GM04503 (cell line): ENCODE data around the gene PREX1.

Experiments used
- DNase-seq: peaks from one replicate; pipeline ENCODE4 v3.0.0-alpha.2; 2012; ENCODE audit warnings: low read depth

The PREX1 gene

GRCh38 chr20:48717095-48717672 lies 110.6 kb downstream of the PREX1 start:
- DNase-seq = no peak

GRCh38 chr20:48716541-48716940 lies 111.3 kb downstream of the PREX1 start:
- DNase-seq = no peak

DNA sequence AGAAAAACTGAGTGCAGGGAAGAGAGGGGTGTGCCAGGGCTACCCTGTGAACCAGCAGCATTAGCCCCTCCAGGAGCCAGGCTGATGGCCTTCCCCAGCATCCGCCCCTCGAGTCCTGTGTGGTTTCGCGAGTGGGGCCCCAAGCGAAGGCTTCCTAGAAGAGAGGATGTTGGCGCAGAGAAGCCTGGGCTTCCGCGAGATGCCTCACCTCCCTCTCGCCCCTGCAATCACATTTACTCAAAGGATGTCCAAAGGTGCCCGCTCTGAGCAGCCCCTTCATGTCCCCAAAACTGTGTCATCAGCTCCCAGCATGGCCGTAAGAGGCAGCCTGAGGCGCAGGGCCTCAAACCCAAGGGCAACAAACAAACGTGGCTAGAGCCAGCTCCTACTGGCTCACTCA lies 111.7 kb downstream of the PREX1 start:
- DNase-seq = no peak

DNA sequence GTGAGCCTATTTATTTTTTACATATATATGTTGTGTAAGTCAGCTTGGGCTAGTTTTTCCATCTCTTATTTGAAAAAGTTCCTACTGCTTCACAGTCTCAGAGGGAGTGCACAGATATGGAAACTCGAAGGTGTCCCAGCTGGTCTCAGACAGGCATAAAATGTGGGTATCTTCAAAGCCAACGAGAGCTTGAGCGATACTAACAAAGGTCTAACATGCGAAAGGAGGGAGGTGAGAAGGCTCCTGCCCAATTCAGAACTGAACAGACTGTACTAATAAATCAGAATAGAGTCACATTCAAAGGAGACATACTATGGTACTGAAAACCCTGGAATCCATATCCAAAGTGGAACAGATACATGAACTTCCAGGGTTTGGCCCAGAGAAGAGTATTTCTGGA lies 113.0 kb downstream of the PREX1 start:
- DNase-seq = no peak

DNA sequence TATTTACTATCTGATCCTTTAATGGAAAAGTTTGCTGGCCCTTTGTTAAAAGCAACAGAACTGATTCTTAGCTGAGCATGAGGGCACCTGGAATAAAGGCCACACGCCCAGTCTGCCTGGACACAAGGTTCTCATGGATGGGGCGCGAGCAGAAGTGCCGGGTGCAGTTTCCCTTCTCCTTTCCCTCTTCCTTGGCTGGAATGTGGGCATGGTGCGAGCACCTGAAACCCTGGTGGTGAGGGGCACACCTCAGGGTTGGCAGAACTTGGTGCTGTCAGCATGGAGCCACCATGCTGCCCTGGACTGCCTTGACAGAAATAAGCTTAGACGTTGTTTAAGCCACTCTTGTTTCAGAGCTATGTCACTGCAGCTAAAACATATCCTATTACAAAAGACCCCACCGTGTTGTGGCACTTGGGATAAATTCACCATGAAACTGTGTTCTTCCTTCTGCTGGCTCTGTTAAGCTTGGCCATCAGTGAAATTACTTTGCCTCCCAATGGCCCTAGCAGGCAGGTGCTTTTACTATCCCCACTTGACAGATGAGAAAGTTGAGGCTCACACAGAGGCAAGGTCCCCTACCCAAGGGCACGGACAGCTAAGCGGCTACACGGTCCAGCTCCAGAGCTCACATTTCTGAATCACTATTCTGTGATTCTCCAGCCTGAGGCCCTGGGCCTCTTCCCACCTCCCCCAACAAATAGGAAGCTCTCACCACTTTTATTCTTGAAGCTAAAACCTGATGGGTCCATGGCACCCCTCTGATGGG lies 115.9 kb downstream of the PREX1 start:
- no peak for DNase-seq

- no peak for DNase-seq
Observed at GRCh38 chr20:48711044-48711428, 116.8 kb downstream of the PREX1 start.

GRCh38 chr20:48710341-48711043 lies 117.3 kb downstream of the PREX1 start:
- no peak for DNase-seq

- no peak for DNase-seq
Observed at GRCh38 chr20:48709744-48710143, 118.1 kb downstream of the PREX1 start.

GRCh38 chr20:48709058-48709691 lies 118.6 kb downstream of the PREX1 start:
- DNase-seq = no peak

DNA sequence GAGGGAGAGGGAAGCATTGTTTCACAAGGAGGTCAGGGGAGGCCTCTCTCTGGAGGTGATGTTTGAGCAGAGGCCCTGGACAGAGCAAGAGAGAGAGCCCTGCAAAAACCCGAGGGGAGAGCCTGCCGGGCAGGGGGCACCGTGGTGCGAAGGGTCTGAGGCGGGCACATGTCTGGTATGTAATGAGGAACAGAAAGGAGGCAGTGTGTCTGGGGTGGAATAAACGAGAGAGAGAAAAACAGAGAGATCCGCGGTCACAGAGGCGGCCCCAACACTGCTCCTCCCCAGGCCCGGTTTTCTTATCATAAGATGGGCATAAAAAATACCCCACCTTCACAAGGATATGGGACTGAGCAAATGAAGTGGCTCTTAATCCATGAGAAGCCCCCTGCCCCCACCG lies 119.2 kb downstream of the PREX1 start:
- no peak for DNase-seq

DNA sequence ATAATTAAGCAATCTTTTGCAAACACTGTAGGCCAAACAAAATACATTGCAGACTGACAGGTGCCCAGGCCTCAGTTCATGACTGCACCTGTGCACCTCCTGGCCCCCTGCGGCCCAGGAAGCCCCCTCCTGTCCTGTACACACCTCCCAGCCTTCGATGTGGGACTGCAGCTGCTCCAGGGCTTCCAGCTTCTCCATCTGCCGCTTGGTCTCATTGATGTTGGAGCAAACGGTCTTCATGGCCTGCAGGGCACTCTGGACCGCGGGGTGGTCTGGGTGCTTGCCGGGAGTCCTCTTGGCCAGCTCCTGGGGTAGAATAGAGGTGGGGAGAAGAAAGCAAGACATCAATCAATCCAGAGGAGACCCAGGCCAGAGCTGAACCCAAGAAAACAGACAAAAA lies 119.7 kb downstream of the PREX1 start:
- DNase-seq = no peak

DNA sequence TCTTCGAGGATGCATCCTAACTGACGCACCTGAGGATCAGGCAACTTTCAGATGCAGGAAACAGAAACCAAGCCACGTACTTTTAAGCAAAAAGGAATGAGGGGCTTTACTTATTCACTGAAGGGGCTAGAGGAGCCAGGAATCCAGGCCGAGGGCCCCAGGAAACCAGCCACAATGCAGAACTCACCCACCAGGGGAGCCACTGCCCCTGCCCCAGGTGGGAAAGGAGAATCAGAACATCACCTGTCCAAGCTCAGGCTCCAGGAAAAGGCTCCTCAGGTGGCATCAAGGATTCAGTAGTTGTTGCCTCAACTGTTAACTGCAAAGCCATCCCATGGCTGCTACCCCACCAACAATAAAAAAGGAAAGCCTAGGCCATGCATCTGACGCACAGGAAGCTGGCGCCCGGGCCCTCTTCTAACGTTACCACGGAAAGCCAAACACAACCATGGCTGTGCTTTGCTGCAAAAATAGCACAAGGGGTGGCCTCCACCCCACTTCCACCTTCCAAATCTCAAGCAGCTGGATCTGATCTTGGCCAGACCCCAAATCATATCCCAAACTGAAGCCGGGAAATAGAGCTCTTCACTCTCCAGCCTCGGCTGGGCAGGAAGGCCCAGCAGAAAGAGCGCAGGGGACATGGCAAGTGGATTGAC lies 121.0 kb downstream of the PREX1 start:
- no peak for DNase-seq

DNA sequence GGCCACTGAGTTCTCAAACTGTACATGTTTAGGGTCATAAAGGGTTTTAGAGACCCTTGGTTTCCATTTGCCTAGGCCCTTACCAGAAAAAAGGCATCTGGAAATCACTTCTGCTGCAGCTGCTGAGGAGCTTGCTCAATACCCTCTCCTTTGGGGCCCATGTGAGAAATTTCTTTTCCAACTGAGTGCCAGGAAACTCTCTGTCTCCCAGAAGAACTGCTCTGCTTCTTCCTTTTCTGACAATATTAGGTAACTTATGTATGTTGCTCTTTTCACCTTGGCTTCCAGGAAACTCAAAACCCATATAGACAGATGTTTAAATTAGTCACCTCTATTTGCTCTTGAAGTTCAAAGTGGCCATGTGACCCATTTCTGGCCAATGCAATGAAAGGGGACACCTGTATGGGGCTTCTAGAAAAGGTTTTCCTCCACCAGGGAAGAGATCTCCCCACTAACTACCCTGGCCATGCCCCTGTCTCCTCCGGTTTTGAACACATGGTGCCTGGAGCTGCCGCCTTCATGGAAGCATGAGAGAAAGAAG lies 121.6 kb downstream of the PREX1 start:
- no peak for DNase-seq

DNA sequence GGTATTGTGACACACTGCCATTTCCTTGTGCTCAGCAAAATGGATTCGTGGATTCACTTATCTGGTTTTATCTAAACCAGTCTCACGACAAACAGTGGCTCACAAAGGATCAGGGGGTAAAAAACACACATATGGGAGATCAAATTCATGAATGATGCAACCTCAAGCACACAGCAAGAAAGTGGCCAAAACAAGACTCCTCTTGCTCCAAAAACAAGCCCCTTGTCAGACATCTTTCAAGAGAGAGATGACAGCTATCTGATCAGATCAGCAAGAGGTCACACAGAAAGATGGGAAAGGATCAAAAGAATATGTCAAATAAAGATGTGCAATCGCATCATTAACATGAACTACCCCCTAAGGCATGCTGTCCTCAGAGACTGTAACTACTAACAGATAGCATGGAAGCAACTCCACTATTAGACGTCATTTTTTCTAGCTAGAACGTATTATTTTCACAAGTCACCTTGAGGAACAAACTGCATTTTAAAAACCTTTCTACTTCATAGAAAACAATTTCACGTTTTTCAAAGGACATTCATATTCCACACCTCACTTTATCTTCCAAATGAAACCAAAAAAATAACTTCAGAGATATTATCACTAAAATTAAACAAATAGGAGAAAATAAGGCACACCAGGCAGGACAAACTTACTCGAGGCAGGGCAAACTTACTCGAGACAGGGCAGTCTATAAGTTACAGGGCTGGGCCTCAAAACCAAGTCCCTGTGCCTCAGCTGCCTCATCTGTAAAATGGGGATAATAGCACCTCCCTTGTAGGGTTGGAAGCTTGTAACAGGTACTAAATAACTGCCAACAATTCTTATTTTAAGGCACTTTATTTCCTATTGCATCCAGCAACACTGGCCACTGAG lies 122.3 kb downstream of the PREX1 start:
- no peak for DNase-seq

GRCh38 chr20:48704761-48705160 lies 123.0 kb downstream of the PREX1 start:
- no peak for DNase-seq

GRCh38 chr20:48703511-48704219 lies 124.1 kb downstream of the PREX1 start:
- no peak for DNase-seq

DNA sequence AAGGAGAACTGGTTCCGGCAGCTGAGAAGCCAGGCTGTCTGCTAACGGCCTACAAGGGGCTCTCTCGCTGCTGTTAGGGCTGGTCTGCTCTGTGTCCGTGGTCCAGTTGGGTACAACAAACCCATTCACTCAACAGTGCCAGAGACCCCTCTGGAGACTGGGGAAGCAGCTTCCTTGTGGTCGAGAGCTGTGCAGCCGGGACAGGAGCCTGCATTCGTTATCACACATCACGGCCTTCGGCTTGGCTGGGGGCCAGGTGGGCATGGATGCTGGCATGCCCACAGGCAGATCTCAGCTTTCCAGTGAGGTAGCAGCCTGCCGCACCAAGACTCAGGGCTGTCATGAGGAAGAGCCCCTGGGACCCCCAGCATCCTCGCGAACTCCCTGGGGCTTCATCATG lies 124.7 kb downstream of the PREX1 start:
- no peak for DNase-seq

DNA sequence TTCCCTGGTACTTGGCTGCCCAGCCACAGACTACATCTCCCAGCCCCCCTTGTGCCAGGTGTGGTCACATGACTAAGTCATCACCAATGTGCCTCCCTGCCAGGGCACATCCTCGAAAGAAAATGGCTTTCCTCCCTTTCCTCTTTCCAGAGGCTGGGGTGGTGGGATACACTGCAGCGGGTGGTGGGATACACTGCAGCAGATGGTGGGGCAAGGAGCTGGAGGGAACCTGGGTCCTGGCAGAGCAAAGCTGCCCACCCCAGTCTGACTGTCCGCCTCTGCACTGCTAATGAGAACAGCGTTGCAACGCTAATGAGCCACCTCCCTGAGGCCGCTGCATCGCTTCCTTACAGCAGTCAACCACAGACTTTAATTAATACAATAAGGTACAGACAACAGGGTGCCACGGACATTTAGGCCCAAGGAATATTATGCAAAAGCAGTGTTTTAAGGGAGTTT lies 125.3 kb downstream of the PREX1 start:
- no peak for DNase-seq

DNA sequence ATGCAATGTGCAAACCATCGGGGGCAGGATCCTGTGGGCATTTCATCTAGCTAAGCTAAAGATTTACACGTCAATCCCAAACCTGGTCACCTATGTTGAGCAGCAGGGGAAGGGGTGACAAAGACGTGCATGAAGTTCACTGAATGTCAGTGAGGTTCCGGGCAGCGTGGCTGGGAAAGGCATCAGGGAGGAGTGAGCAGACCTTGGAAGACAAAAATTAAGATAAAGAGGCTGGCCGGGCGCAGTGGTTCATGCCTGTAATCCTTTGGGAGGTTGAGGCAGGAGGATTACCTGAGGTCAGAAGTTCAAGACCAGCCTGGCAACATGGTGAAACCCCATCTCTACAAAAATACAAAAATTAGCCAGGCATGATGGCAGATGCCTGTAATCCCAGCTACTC lies 126.1 kb downstream of the PREX1 start:
- no peak for DNase-seq

DNA sequence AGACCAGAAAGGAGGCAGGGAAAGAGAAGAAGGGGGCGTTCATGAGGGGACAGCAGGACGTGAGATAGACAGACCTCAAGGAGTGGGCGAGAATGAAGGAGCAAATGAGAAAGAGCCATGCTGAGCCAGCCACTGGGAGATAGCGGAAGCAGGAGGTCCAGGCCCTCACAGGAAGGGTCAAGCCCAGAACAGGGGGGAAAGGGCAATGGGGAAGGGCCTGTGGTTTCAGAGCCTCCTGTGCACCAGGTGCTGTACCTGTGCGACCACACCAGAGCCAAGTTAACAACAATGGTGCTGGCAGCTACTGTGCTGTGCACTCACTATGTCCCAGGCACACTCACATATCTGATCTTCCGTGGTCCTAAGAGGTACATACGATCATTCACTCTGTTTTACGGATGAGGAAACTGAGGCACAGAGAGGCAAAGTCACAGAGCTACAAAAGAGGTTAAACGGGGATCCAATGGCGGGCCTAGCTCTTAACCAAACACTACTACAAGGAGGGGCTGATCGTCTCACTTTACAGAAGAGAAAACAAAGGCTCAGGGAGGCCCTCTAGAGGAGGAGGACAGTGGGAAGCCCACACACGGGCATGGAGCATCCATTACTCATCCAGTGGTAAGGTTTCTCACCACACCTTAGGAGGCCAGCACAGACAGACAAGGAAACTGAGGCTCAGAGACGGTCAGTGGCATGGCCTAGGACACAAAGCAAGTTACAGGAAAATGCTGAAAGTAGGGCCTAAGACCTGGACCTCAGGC lies 129.1 kb downstream of the PREX1 start:
- DNase-seq = no peak
